PC-9 (cell line): ENCODE data around the gene KIF5C. TPM values are rescaled to one million over a fixed set of nuclear protein-coding genes. Genes with fewer than 3 reads are reported as not detected.

Experiments used
- BruUV-seq: library from RNA; stranded (reverse); fragments of 400-500 nt; replicated peaks from 2 replicates; lab custom pipeline; 2021; lab: Mats Ljungman, UMichigan
- CTCF ChIA-PET: fragments of 300-600 bp; sonication (Branson Sonifier 250); formaldehyde crosslinking; loops from one replicate; lab custom pipeline; 2022; ENCODE audit warnings: antibody characterized with exemption; lab: Charles Lee
- POLR2A ChIA-PET: fragments of 300-600 bp; sonication (Branson Sonifier 250); formaldehyde crosslinking; loops from one replicate; lab custom pipeline; 2022; ENCODE audit warnings: antibody characterized with exemption; ENCODE audit not compliant: unreplicated experiment; lab: Charles Lee
- DNase-seq, 2 experiments: peaks; one replicate each; pipeline versions ENCODE4 v3.0.0 to v3.0.0-alpha.2; 2015 to 2022; ENCODE audit warnings: mixed read lengths in 1 of 2
- H2AFZ ChIP-seq: fragments of 200-600 bp; sonication (generic); 2 replicates; pipeline ENCODE4 v1.8.1; 2017; ENCODE audit warnings: antibody characterized with exemption
- H3F3A ChIP-seq: fragments of 200-600 bp; sonication (generic); 2 replicates; pipeline ENCODE4 v1.8.1; 2017; ENCODE audit warnings: antibody characterized with exemption, mild to moderate bottlenecking, low read depth; ENCODE audit not compliant: insufficient read depth
- H3K27ac ChIP-seq: fragments of 200-600 bp; sonication (generic); 2 replicates; pipeline ENCODE4 v1.6.1; 2016; ENCODE audit warnings: mixed run types
- H3K27me3 ChIP-seq: fragments of 200-600 bp; sonication (generic); 2 replicates; pipeline ENCODE4 v1.6.1; 2016; ENCODE audit warnings: low read depth, mixed run types; ENCODE audit not compliant: insufficient read depth
- H3K36me3 ChIP-seq: fragments of 200-600 bp; sonication (generic); 2 replicates; pipeline ENCODE4 v1.6.1; 2016; ENCODE audit warnings: low read depth, mixed run types
- H3K4me1 ChIP-seq: fragments of 200-600 bp; sonication (generic); replicated peaks from 2 replicates; pipeline ENCODE4 v1.6.1; 2016; ENCODE audit warnings: mixed run types; ENCODE audit not compliant: insufficient read depth
- H3K4me2 ChIP-seq: fragments of 200-600 bp; sonication (generic); 2 replicates; pipeline ENCODE4 v1.6.1; 2017; ENCODE audit warnings: mixed run types
- H3K4me3 ChIP-seq: fragments of 200-600 bp; sonication (generic); 2 replicates; pipeline ENCODE4 v1.6.1; 2016; ENCODE audit warnings: mixed run types
- H3K79me2 ChIP-seq: fragments of 200-600 bp; sonication (generic); 2 replicates; pipeline ENCODE4 v1.6.1; 2017; ENCODE audit warnings: low read depth, mixed run types
- H3K9me2 ChIP-seq: fragments of 200-600 bp; sonication (generic); 2 replicates; pipeline ENCODE4 v1.8.1; 2017; ENCODE audit warnings: mild to moderate bottlenecking; ENCODE audit not compliant: insufficient read depth
- H3K9me3 ChIP-seq: fragments of 200-600 bp; sonication (generic); 2 replicates; pipeline ENCODE4 v1.8.1; 2016; ENCODE audit warnings: low read depth; ENCODE audit not compliant: insufficient read depth
- H4K20me1 ChIP-seq: fragments of 200-600 bp; sonication (generic); 2 replicates; pipeline ENCODE4 v1.8.1; 2017; ENCODE audit not compliant: insufficient read depth
- CTCF ChIP-seq: fragments of 200-600 bp; sonication (generic); conservative IDR thresholded peaks from 2 replicates; pipeline ENCODE4 v1.6.1; 2017; ENCODE audit warnings: mixed run types, antibody characterized with exemption, mild to moderate bottlenecking, moderate library complexity
- EZH2 ChIP-seq: fragments of 200-600 bp; sonication (generic); IDR thresholded peaks from 2 replicates; pipeline ENCODE4 v1.8.0; 2017; ENCODE audit warnings: antibody characterized with exemption, low read depth
- intact Hi-C: fragments of 100-400 bp; cut with micrococcal nuclease; formaldehyde crosslinking; loops from one replicate; pipeline ENCODE4 v1.10.0; 2022; ENCODE audit not compliant: unreplicated experiment
- total RNA-seq: library from RNA; stranded (reverse); gene quantifications from 2 replicates; pipeline ENCODE4 v1.2.3, GENCODE V29; 2021

The KIF5C gene
- total RNA-seq, 1 experiment from 2014 or later: 0.07 TPM

- Histone ChIP-seq H3K27me3 (no peaks in the 10 kb centered on the region), H2AFZ (no peak overlapping the region), H3K27ac (no peak overlapping the region), H4K20me1 (no peaks in the 10 kb centered on the region), H3K9me2 (no peaks in the 10 kb centered on the region), H3K4me1 (no peaks in the 10 kb centered on the region), H3K4me2 (no peak overlapping the region), H3K9me3 (no peaks in the 10 kb centered on the region), H3K4me3 (no peak overlapping the region), H3K79me2 (no peaks in the 10 kb centered on the region), H3K36me3 (no peaks in the 10 kb centered on the region), H3F3A (no peaks in the 10 kb centered on the region)
- ChIA-PET CTCF (no interaction called here), POLR2A (no interaction called here)
- TF ChIP-seq EZH2 (no peak), CTCF (no peak)
- no TSS peak for BruUV-seq
- intact Hi-C loops: no loop called here
- DNase-seq: no peak
Measured at GRCh38 chr2:148888003-148888501, 13.0 kb downstream of the KIF5C start.

- no peaks in the 10 kb centered on the region for H3F3A ChIP-seq
- no peaks in the 10 kb centered on the region for H3K27me3 ChIP-seq
- no peak overlapping the region for H3K4me2 ChIP-seq
- H3K36me3 ChIP-seq: no peaks in the 10 kb centered on the region
- no peak overlapping the region for H3K27ac ChIP-seq
- no TSS peak for BruUV-seq
- no peak for TF ChIP-seq CTCF
- TF ChIP-seq EZH2: no peak
- no peak overlapping the region for H2AFZ ChIP-seq
- H3K9me3 ChIP-seq: no peaks in the 10 kb centered on the region
- ChIA-PET POLR2A (no interaction called here), CTCF (no interaction called here)
- no peaks in the 10 kb centered on the region for H4K20me1 ChIP-seq
- H3K4me3 ChIP-seq: no peak overlapping the region
- no peaks in the 10 kb centered on the region for H3K9me2 ChIP-seq
- no peaks in the 10 kb centered on the region for H3K4me1 ChIP-seq
- no peak for DNase-seq
- no peaks in the 10 kb centered on the region for H3K79me2 ChIP-seq
- intact Hi-C loops: no loop called here
Measured at GRCh38 chr2:148888986-148889385, 14.0 kb downstream of the KIF5C start.

- no peak overlapping the region for H3K27ac ChIP-seq
- H3K4me2 ChIP-seq: no peak overlapping the region
- H3K4me3 ChIP-seq: no peak overlapping the region
- no peaks in the 10 kb centered on the region for H3K36me3 ChIP-seq
- no peaks in the 10 kb centered on the region for H3K4me1 ChIP-seq
- no peaks in the 10 kb centered on the region for H3K79me2 ChIP-seq
- CTCF ChIA-PET: no interaction called here
- H3F3A ChIP-seq: no peaks in the 10 kb centered on the region
- no TSS peak for BruUV-seq
- POLR2A ChIA-PET: no interaction called here
- intact Hi-C loops: no loop called here
- H3K27me3 ChIP-seq: no peaks in the 10 kb centered on the region
- H3K9me2 ChIP-seq: no peaks in the 10 kb centered on the region
- no peak for DNase-seq
- H3K9me3 ChIP-seq: no peaks in the 10 kb centered on the region
- no peaks in the 10 kb centered on the region for H4K20me1 ChIP-seq
- no peak for TF ChIP-seq CTCF
- no peak for TF ChIP-seq EZH2
- no peak overlapping the region for H2AFZ ChIP-seq
Measured at GRCh38 chr2:148893906-148894305, 18.9 kb downstream of the KIF5C start.
